NCI-H146 (cell line): ENCODE data around the gene CELSR1.
"Not testable (repeated sequence)": the region's sequence is repeated elsewhere in the genome, so short reads cannot be mapped to it uniquely, and the experiment has no call there.

ENCODE experiments used
- DNase-seq: peaks from one replicate; lab custom pipeline; 2025; lab: John Stamatoyannopoulos, UW

The CELSR1 gene

DNA sequence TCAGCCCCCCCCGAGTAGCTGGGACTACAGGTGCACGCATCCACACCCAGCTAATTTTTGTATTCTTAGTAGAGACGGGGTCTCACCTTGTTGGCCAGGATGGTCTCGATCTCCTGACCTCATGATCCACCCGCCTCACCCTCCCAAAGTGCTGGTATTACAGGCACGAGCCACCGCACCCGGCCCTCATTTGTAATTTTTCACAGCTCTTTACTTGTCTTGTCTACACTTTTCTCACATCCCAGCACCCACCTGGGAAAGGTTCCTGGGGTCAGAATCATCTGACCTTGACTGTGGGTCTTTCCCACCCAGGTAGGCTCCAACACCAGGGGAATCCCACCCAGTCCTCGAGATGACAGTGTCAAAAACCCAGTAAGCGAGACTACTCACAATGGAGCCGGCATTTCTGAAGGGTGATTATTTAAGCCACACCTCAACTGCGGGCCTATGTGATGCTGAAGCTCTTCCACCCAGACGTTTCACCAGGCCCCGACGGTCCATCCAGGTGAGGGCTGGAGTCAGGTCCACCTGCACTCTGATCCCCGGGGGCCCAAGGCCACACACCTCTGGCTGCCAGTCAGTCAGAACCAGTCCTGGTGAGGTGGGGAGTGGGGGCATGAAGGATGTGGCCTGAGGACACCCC, 23.4 kb downstream of the CELSR1 start:
- DNase-seq: no peak

- DNase-seq: no peak
Observed at GRCh38 chr22:46512683-46513082, 24.7 kb downstream of the CELSR1 start.

DNA sequence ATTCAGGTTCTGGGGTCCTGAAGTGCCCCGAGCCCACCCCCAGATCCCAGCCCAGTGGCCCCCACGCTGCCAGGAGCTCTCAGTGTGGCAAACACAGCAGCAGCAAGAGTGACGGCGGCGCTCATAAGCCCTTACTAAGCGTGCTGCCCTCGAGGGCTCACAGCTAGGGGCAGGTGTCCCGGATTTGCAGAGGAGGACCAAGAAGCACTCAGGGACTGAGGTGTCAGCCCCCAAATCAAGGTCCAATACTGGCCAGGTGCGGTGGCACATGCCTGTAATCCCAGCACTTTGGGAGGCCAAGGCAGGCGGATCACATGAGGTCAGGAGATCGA, 25.4 kb downstream of the CELSR1 start:
- DNase-seq: no peak

DNA sequence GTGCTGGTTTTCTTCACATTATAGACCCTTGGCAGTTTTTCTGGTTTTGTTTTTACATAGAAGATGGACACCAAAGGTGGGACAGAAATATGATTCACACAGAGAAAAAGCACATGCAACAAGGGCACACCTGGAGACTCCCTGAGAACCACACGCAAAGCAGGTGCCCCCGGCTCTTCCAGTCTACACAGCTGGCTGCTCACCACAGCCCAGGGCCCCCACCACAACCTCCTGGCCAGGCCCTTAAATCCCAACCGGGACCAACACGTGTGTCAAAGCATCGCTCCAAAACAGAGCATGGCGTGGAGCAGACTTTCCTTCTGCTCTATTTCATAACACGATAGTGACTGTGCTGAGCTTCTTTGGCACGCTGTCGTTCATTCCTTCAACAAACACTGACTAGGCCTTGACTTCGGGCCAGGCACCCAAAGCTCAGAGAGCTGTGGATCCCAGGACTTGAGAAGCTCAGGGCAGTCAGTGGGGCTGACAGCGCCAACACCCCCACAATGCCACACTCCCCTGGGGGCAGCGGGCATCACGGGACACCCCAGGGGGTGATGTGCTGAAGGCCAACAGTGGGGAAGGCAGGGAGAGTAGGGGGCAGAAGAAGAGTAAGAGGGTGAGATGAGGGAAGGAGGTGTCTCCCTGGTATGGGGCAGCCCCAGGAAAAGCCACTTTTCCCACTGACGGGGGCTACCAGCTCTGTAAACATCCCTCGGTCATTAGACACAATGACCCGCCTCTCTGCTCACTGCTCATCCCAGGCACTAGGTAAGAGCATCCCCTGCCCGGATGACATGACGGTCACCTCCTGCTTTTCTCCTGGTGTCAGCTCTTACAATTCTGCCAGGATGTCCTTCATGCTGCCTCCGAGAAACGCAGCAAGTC, 26.0 kb downstream of the CELSR1 start:
- DNase-seq: no peak

GRCh38 chr22:46509416-46510089, 27.9 kb downstream of the CELSR1 start:
- no peak for DNase-seq

DNA sequence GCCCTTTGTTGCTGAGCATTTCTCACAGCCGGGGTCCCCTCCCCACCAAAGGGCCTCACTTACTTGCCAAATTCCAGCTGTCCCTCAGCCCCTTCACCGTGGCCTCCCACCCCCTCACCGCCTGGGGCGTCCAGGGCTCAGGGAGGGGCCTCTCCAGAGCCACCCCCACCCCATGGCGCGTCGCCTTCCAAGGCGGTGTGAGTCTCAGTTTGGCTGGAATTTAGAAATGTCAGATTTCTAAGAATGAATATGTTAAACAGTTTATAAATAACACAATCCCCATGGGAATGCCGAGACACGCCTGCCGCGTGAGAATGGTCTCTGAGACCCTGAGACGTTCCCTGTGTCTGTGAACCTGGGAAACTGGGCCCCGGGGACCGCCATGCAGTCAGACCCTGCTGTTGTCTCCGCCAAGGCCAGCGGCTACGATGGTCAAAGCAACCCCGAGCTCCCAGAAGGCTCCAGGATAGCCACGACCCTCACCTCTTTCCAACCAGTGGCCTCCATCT, 28.9 kb downstream of the CELSR1 start:
- no peak for DNase-seq

DNA sequence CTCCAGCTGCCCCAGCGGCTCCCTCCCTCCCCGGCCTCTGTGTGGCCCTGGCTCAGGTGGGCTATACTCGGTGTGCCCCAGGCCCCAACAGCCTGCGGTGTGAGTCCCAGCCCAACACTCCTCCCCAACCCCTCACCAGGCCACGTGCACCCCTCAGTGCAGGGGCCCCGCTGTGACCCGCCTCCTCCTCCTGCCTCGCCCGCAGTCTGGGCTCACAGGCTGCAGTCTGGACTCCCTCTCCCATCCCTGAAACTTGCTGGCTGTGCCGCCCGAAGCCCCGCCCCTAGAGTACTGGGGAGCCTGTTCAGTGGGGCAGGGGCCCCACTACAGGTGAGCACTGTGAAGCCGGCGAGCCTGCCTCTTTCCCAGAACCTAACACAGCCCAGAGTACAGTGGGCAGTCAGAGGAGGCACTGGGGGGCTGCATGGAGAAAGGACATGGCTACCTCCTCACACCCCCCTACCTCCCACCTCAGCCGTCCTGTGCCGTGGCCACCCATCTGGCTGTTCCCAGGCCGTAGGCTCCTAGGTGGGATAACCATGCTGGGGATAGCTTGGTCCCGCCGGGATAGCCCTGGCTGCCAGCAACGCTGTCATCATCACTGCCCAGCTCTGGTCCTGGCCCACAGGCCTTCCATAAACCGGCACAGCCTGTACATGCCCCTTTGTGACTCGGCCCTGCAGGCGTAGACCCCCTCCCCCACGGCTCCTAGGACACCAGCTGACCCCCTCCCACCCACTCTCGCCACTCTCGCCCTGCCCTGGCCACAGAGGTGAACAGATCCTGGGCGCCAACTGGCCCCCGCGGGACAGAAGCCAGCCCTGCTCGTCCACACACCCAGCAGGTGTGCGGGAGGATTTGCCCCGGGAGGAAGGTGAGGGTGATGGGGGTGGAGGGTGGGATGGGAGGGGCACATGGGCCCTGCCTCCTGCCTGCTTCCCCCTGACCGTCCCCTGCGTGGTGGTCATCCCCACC, 29.7 kb downstream of the CELSR1 start:
- DNase-seq: no peak

GRCh38 chr22:46504584-46504983, 32.8 kb downstream of the CELSR1 start:
- DNase-seq: no peak

DNA sequence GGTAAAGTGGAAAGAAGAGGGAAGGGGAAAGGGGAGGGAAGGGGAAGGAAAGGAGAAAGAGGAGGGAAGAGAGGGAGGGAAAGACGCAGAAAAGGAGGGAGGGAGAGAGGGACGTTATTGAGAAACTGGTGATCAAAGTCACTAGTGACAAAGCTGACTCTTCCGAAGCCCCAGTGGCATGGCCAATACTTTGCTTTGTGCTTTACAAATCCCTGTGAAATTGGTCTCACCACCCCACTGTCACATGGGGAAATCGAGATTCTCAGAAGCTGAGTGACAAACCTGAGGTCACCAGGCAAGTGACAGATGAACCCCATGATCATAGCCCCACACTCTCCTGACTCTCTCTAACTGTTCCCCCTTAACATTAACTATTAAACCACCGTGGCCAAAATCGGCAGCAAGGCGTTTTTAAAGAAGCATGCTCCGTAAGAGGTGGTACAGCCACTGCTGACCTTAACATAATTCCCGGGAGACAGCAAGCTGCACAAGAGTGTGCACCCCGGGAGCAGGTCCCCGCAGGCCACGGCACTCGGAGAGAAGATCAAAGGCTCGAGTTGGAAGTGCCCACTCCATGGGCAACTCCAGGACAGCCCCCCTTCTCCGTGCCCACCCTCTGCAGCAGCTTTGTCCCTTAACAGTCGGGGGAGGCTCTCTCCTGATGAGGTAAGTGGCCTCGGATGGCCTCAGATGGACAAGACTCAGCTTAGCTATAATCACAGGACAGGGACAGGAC, 34.8 kb downstream of the CELSR1 start:
- DNase-seq: no peak

GRCh38 chr22:46501701-46502100, 35.7 kb downstream of the CELSR1 start:
- DNase-seq: no peak

GRCh38 chr22:46501265-46501664, 36.2 kb downstream of the CELSR1 start:
- not testable (repeated sequence) for DNase-seq

GRCh38 chr22:46500201-46500600, 37.2 kb downstream of the CELSR1 start:
- peak; percentile 91 for DNase-seq

- DNase-seq: no peak
Observed at GRCh38 chr22:46499805-46500189, 37.6 kb downstream of the CELSR1 start.

GRCh38 chr22:46491946-46492345, 45.5 kb downstream of the CELSR1 start:
- no peak for DNase-seq

DNA sequence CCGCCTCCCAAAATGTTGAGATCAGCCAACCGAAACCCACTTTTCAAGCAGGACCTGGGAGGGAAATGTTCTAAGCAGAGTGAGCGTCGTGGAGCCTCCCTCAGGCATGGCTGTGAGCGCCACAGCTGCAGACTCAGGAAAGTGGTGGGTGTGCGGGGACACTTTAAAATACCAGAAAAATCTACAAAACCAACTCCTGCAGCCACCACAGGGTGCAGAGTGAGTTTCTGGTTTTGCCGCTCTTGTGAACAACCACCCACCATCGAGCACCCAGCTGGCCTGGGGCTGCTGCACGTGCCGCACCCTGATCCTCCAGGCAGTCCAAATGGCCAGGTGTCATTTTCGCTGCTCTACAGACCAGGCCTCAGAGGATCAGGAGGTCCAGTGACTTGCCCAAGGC, 46.9 kb downstream of the CELSR1 start:
- no peak for DNase-seq

DNA sequence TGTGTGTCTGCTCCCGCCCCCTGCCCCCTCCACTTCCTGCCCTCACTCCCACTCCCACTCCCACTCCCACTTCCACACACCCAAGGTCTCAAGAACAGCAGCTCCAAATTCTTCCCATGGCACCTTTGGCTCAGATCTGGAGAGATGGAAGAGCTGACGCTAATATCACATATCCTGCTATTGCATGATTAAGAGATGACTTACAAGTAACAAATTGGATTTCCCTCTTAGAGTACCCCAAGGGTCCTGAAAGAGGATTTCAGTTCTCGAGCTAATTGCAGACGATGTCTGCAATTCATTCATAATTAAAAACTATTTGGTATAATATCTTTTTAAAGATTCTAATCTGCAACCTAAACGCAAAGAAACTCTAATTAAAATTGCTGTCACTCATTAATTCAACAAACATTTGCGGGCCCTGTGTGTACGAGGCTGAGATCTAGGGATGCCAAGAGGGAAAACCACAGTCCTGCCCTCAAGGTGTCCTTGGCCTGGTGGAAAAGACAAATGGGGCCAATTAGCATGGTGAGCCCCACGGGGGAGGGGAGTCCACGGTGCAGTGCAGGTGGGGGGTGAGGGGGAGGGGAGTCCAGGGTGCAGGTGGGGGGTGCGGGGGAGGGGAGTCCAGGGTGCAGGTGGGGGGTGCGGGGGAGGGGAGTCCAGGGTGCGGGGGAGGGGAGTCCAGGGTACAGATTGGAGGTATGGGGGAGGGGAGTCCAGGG, 50.3 kb downstream of the CELSR1 start:
- DNase-seq: no peak

GRCh38 chr22:46484861-46485595, 52.4 kb downstream of the CELSR1 start:
- DNase-seq: no peak

- DNase-seq: no peak
Observed at GRCh38 chr22:46484156-46484860, 53.1 kb downstream of the CELSR1 start.

- DNase-seq: no peak
Observed at GRCh38 chr22:46483353-46483752, 54.1 kb downstream of the CELSR1 start.
